Parathyroid adenoma (tissue), 2 donors: ENCODE measurements around the gene STT3B.

Experiments used
- H2AFZ ChIP-seq: fragments of 300-600 bp; sonication (generic); one replicate; pipeline ENCODE4 v1.7.0; 2017; ENCODE audit warnings: antibody characterized with exemption, mild to moderate bottlenecking
- H3K27ac ChIP-seq: fragments of 300-600 bp; sonication (generic); one replicate; pipeline ENCODE4 v1.7.0; 2017
- H3K27me3 ChIP-seq: fragments of 300-600 bp; sonication (generic); one replicate; pipeline ENCODE4 v1.7.0; 2017; ENCODE audit warnings: low read length; ENCODE audit not compliant: control insufficient read depth, insufficient read depth
- H3K36me3 ChIP-seq: fragments of 300-600 bp; sonication (generic); one replicate; pipeline ENCODE4 v1.7.0; 2017; ENCODE audit warnings: low read length; ENCODE audit not compliant: control insufficient read depth, insufficient read depth
- H3K4me1 ChIP-seq: fragments of 300-600 bp; sonication (generic); one replicate; pipeline ENCODE4 v1.7.0; 2017; ENCODE audit warnings: control low read depth
- H3K4me2 ChIP-seq: fragments of 300-600 bp; sonication (generic); one replicate; pipeline ENCODE4 v1.7.0; 2017; ENCODE audit warnings: low read length
- H3K4me3 ChIP-seq: fragments of 300-600 bp; sonication (generic); one replicate; pipeline ENCODE4 v1.7.0; 2017; ENCODE audit warnings: low read depth, low read length
- H3K79me2 ChIP-seq: fragments of 300-600 bp; sonication (generic); one replicate; pipeline ENCODE4 v1.7.0; 2017; ENCODE audit warnings: control low read depth
- H3K9ac ChIP-seq: fragments of 300-600 bp; sonication (generic); one replicate; pipeline ENCODE4 v1.7.0; 2017; ENCODE audit warnings: mild to moderate bottlenecking
- H3K9me3 ChIP-seq: fragments of 300-600 bp; sonication (generic); one replicate; pipeline ENCODE4 v1.7.0; 2017; ENCODE audit warnings: low read length; ENCODE audit not compliant: control insufficient read depth
- TF ChIP-seq, protein P1 (sequence below): fragments of 300-600 bp; sonication (generic); IDR thresholded peaks from one replicate; pipeline ENCODE4 v1.7.0; 2017; ENCODE audit warnings: antibody characterized with exemption, mild to moderate bottlenecking
- donor health status: primary hyperparathyroidism.

STT3B gene

DNA sequence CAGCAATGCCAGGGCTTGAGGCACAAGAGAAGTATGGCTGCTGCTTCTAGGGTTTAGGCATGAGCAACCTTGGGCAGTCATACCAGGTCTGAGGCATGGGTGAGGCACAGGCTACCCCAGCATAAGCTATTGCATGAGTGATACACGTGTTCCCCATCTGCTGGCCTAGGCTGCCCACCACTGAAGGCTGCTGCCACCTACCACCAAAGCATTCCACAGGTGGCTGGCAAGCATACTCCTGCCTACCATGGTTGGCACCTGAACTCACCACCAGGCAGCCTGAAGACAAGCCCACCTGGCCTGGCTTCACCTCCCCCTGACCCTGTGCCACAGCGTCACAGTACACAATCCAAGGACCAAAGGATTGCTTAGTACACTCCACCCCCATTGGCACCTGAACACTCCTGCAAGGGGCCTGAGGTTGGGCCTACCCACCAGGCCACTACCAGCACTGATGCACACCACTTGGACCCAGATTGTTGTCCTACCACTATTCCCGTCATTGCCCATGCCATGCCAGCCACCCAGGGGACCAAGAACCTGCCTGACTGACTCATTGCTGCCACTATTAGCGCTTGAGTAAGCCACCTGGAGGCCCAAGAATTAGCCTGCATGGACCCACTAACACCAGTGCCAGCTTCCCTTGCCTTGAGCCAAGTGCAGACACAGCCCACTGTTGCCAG is 115.7 kb downstream of the STT3B start:
- Histone ChIP-seq H3K36me3 (no peaks in the 10 kb centered on the region), H3K9me3 (peaks cover 4% of the 10 kb centered on the region), H2AFZ (no peak overlapping the region), H3K79me2 (no peaks in the 10 kb centered on the region), H3K27me3 (no peaks in the 10 kb centered on the region), H3K4me1 (no peaks in the 10 kb centered on the region), H3K9ac (no peak overlapping the region), H3K4me2 (no peak overlapping the region), H3K4me3 (no peak overlapping the region), H3K27ac (no peak overlapping the region)
- TF ChIP-seq, protein P1, sequence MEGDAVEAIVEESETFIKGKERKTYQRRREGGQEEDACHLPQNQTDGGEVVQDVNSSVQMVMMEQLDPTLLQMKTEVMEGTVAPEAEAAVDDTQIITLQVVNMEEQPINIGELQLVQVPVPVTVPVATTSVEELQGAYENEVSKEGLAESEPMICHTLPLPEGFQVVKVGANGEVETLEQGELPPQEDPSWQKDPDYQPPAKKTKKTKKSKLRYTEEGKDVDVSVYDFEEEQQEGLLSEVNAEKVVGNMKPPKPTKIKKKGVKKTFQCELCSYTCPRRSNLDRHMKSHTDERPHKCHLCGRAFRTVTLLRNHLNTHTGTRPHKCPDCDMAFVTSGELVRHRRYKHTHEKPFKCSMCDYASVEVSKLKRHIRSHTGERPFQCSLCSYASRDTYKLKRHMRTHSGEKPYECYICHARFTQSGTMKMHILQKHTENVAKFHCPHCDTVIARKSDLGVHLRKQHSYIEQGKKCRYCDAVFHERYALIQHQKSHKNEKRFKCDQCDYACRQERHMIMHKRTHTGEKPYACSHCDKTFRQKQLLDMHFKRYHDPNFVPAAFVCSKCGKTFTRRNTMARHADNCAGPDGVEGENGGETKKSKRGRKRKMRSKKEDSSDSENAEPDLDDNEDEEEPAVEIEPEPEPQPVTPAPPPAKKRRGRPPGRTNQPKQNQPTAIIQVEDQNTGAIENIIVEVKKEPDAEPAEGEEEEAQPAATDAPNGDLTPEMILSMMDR = no peak

DNA sequence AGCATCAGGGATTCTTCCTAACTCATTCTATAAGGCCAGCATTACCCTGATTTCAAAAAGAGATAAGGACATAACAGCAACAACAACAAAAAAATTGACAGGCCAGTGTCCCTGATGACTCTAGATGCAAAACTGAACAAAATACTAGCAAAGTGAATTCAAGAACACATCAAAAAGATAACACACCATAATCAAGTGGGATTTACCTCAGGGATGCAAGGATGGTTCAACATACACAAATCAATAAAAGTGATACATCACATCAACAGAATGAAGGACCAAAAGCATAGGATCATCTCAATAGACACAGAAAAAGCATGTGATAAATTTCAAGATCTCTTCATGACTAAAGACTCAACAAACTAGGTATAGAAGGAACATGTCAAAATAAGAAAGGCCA is 119.6 kb downstream of the STT3B start:
- Histone ChIP-seq H2AFZ (no peak overlapping the region), H3K9me3 (peaks cover 4% of the 10 kb centered on the region), H3K36me3 (no peaks in the 10 kb centered on the region), H3K27ac (no peak overlapping the region), H3K4me1 (no peaks in the 10 kb centered on the region), H3K4me2 (no peak overlapping the region), H3K4me3 (no peak overlapping the region), H3K27me3 (no peaks in the 10 kb centered on the region), H3K9ac (no peak overlapping the region), H3K79me2 (no peaks in the 10 kb centered on the region)
- TF ChIP-seq, protein P1 = no peak

DNA sequence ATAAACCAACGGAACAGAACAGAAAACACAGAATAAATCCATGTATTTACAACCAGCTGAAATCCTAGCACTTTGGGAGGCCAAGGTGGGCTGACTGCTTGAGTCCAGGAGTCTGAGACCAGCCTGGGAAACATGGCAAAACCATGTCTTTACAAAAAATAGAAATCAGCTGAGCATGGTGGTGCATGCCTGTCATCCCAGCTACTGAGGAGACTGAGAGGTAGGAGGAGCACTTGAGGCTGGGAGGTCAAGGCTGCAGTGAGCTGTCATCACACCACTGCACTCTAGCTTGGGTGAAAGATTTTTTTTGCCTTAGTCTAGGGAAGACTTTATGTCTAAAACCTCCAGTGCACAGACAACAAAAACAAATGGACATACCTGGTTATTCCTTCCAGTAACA is 120.7 kb downstream of the STT3B start:
- Histone ChIP-seq H3K4me3 (no peak overlapping the region), H3K36me3 (no peaks in the 10 kb centered on the region)

DNA sequence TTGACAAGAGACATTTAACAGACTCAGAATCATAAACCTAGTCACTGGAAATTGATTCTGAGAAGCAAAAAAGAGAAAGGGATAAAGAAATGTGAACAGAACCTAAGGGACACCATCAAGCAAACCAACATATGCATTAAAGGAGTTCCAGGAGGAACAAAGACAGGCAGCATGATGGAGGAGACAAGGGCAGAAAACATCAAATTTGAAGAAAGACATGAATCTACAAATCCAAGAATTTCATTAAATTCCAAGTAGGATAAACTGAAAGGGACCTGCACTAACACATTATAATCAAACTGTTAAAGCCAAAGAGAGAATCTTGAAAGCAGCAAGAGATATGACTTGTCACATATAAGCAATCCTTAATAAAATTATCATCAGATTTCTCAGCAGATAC is 122.3 kb downstream of the STT3B start:
- H3K27ac ChIP-seq = no peak overlapping the region
- no peak overlapping the region for H3K9ac ChIP-seq
- no peaks in the 10 kb centered on the region for H3K79me2 ChIP-seq
- H3K4me3 ChIP-seq = no peak overlapping the region
- H3K4me1 ChIP-seq = no peaks in the 10 kb centered on the region
- H2AFZ ChIP-seq = no peak overlapping the region
- H3K9me3 ChIP-seq = peaks cover 4% of the 10 kb centered on the region
- TF ChIP-seq, protein P1 = no peak
- no peak overlapping the region for H3K4me2 ChIP-seq
- H3K36me3 ChIP-seq = no peaks in the 10 kb centered on the region
- H3K27me3 ChIP-seq = no peaks in the 10 kb centered on the region

More for the DNA sequence above, 120.7 kb downstream of the STT3B start:
- Histone ChIP-seq H3K9me3 (peaks cover 4% of the 10 kb centered on the region), H3K9ac (no peak overlapping the region), H3K4me1 (no peaks in the 10 kb centered on the region), H3K79me2 (no peaks in the 10 kb centered on the region), H2AFZ (no peak overlapping the region), H3K27me3 (no peaks in the 10 kb centered on the region), H3K4me2 (no peak overlapping the region), H3K27ac (no peak overlapping the region)
- TF ChIP-seq, protein P1 = no peak

DNA sequence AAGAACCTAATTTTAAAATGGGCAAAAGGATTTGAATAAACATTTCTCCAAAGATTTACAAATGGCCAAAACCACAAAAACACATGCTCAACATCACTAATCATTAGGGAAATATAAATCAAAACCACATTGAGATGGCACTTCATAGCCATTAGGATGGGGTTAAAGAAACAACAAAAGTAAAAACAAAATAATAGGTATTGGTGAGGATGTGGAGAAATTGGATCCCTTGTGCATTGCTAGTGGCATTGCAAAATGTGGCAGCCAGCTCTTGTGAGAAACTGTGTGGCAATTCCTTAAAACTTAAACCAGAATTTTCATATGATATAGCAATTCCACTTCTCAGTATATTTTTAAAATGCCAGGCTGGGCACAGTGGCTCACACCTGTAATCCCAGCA is 126.5 kb downstream of the STT3B start:
- no peak overlapping the region for H3K4me3 ChIP-seq
- no peak overlapping the region for H3K9ac ChIP-seq
- no peak overlapping the region for H3K27ac ChIP-seq
- H3K4me1 ChIP-seq = no peaks in the 10 kb centered on the region
- no peak overlapping the region for H3K4me2 ChIP-seq
- H3K9me3 ChIP-seq = no peaks in the 10 kb centered on the region
- no peaks in the 10 kb centered on the region for H3K36me3 ChIP-seq
- TF ChIP-seq, protein P1 = no peak
- no peaks in the 10 kb centered on the region for H3K79me2 ChIP-seq
- H3K27me3 ChIP-seq = no peaks in the 10 kb centered on the region
- H2AFZ ChIP-seq = no peak overlapping the region
